Measurements from ENCODE around the gene TRMT2A. TPM values are rescaled to one million over a fixed set of nuclear protein-coding genes. Genes with fewer than 3 reads are reported as not detected.
"Not testable (repeated sequence)": the region's sequence is repeated elsewhere in the genome, so short reads cannot be mapped to it uniquely, and the experiment has no call there.

The TRMT2A gene
- polyA plus RNA-seq, result 10 to 100 TPM; 30.5 to 49.3 (median 37.2) TPM
- long read RNA-seq, donor 1, transcript TRMT2A-201 (12 exons, 2,964 nt), result major isoform, 8 of 29 reads
- long read RNA-seq, donor 1, partial matches to known transcripts, result 12 of 29 reads
- long read RNA-seq, donor 1, other reads (novel, unspliced or antisense), result 0 of 29 reads
- long read RNA-seq, donor 2, partial matches to known transcripts, result 44 of 97 reads
- long read RNA-seq, donor 2, other reads (novel, unspliced or antisense), result 52 of 97 reads
- long read RNA-seq, donor 3, partial matches to known transcripts, result 0 of 2 reads
- long read RNA-seq, donor 3, other reads (novel, unspliced or antisense), result 0 of 2 reads
- long read RNA-seq, donor 4, result 0 reads
- long read RNA-seq, donor 5, partial matches to known transcripts, result 77 of 95 reads
- long read RNA-seq, donor 5, other reads (novel, unspliced or antisense), result 14 of 95 reads
- long read RNA-seq, donor 6, partial matches to known transcripts, result 0 of 3 reads
- long read RNA-seq, donor 6, other reads (novel, unspliced or antisense), result 0 of 3 reads
- long read RNA-seq, donor 7, partial matches to known transcripts, result 363 of 447 reads
- long read RNA-seq, donor 7, other reads (novel, unspliced or antisense), result 81 of 447 reads
- long read RNA-seq, donor 8, result 0 reads
- long read RNA-seq, donor 9, partial matches to known transcripts, result 41 of 59 reads
- long read RNA-seq, donor 9, other reads (novel, unspliced or antisense), result 17 of 59 reads
- long read RNA-seq, donor 10, partial matches to known transcripts, result 154 of 217 reads
- long read RNA-seq, donor 10, other reads (novel, unspliced or antisense), result 60 of 217 reads

- Histone ChIP-seq H3K27ac (ENCODE audit: low read depth in 1 of 3, low read length in 2 of 3) (peak within 1 kb of the TSS; percentile 59 to 89 (median 69)), H3K4me1 (ENCODE audit: control insufficient read depth in 3 of 3, insufficient read depth in 2 of 3, low read depth in 1 of 3, low read length in 2 of 3) (peaks cover 3 to 14% (median 6%) of the 10 kb centered on the region in 3 donors), H3K36me3 (ENCODE audit: control insufficient read depth in 3 of 3, insufficient read depth in 2 of 3, low read depth in 1 of 3, low read length in 3 of 3) (peaks cover under 1 to 73% (median 2%) of the 10 kb centered on the region in 3 donors), H3K27me3 (ENCODE audit: control insufficient read depth in 3 of 3, insufficient read depth in 3 of 3, low read length in 3 of 3) (no peaks in the 10 kb centered on the region), H3K9me3 (ENCODE audit: control insufficient read depth in 2 of 2, insufficient read depth in 1 of 2, low read depth in 1 of 2, low read length in 1 of 2) (no peaks in the 10 kb centered on the region), H3K4me3 (ENCODE audit: low read depth in 1 of 3, low read length in 3 of 3) (peak within 1 kb of the TSS; percentile 81 to 94 (median 90))
- peak; percentile 97 to 100 for DNase-seq
- 0 to 1% (median 0%) methylated on average over 60 to 88 of the region's 88 CpGs for WGBS, 3 donors
- no peak for FAIRE-seq
These were observed at the start of gene TRMT2A for GRCh38 chr22:20116951-20117632. Gene TRMT2A (minus strand): TSS chr22:20117226. CDS start chr22:20116906, 320 bp downstream.

GRCh38 chr22:20166703-20167102 lies 49.7 kb upstream of the TRMT2A start:
- H3K27ac ChIP-seq (ENCODE audit: low read depth in 1 of 3, low read length in 2 of 3), result no peak overlapping the region
- no peak overlapping the region for H3K4me3 ChIP-seq (ENCODE audit: low read depth in 1 of 3, low read length in 3 of 3)
- no peaks in the 10 kb centered on the region for H3K27me3 ChIP-seq (ENCODE audit: control insufficient read depth in 3 of 3, insufficient read depth in 3 of 3, low read length in 3 of 3)
- H3K36me3 ChIP-seq (ENCODE audit: control insufficient read depth in 3 of 3, insufficient read depth in 2 of 3, low read depth in 1 of 3, low read length in 3 of 3), result no peaks in the 10 kb centered on the region
- FAIRE-seq (no peak), DNase-seq (no peak)
- WGBS, 3 donors, result 84 to 92% (median 85%) methylated on average over 9 of the region's 9 CpGs
- H3K9me3 ChIP-seq (ENCODE audit: control insufficient read depth in 2 of 2, insufficient read depth in 1 of 2, low read depth in 1 of 2, low read length in 1 of 2), result no peaks in the 10 kb centered on the region
- no peaks in the 10 kb centered on the region for H3K4me1 ChIP-seq (ENCODE audit: control insufficient read depth in 3 of 3, insufficient read depth in 2 of 3, low read depth in 1 of 3, low read length in 2 of 3)

GRCh38 chr22:20165913-20166312 lies 48.9 kb upstream of the TRMT2A start:
- WGBS, 3 donors, result 77 to 90% (median 86%) methylated on average over 6 to 7 of the region's 7 CpGs
- FAIRE-seq, result no peak
- no peaks in the 10 kb centered on the region for H3K4me1 ChIP-seq (ENCODE audit: control insufficient read depth in 3 of 3, insufficient read depth in 2 of 3, low read depth in 1 of 3, low read length in 2 of 3)

GRCh38 chr22:20165421-20165820 lies 48.4 kb upstream of the TRMT2A start:
- 91 to 93% (median 93%) methylated on average over 12 of the region's 12 CpGs for WGBS, 3 donors
- Histone ChIP-seq H3K27me3 (ENCODE audit: control insufficient read depth in 3 of 3, insufficient read depth in 3 of 3, low read length in 3 of 3) (no peaks in the 10 kb centered on the region), H3K4me3 (ENCODE audit: low read depth in 1 of 3, low read length in 3 of 3) (no peak overlapping the region), H3K9me3 (ENCODE audit: control insufficient read depth in 2 of 2, insufficient read depth in 1 of 2, low read depth in 1 of 2, low read length in 1 of 2) (no peaks in the 10 kb centered on the region), H3K4me1 (ENCODE audit: control insufficient read depth in 3 of 3, insufficient read depth in 2 of 3, low read depth in 1 of 3, low read length in 2 of 3) (no peaks in the 10 kb centered on the region), H3K36me3 (ENCODE audit: control insufficient read depth in 3 of 3, insufficient read depth in 2 of 3, low read depth in 1 of 3, low read length in 3 of 3) (no peaks in the 10 kb centered on the region), H3K27ac (ENCODE audit: low read depth in 1 of 3, low read length in 2 of 3) (no peak overlapping the region)
- no peak for FAIRE-seq
- DNase-seq, result no peak

More at GRCh38 chr22:20165913-20166312, 48.9 kb upstream of the TRMT2A start:
- Histone ChIP-seq H3K27me3 (ENCODE audit: control insufficient read depth in 3 of 3, insufficient read depth in 3 of 3, low read length in 3 of 3) (no peaks in the 10 kb centered on the region), H3K9me3 (ENCODE audit: control insufficient read depth in 2 of 2, insufficient read depth in 1 of 2, low read depth in 1 of 2, low read length in 1 of 2) (no peaks in the 10 kb centered on the region), H3K27ac (ENCODE audit: low read depth in 1 of 3, low read length in 2 of 3) (no peak overlapping the region), H3K36me3 (ENCODE audit: control insufficient read depth in 3 of 3, insufficient read depth in 2 of 3, low read depth in 1 of 3, low read length in 3 of 3) (no peaks in the 10 kb centered on the region), H3K4me3 (ENCODE audit: low read depth in 1 of 3, low read length in 3 of 3) (no peak overlapping the region)
- no peak for DNase-seq

GRCh38 chr22:20164863-20165262 lies 47.8 kb upstream of the TRMT2A start:
- WGBS, 3 donors, result 71 to 76% (median 72%) methylated on average over 11 of the region's 11 CpGs
- DNase-seq (no peak), FAIRE-seq (no peak)
- Histone ChIP-seq H3K4me1 (ENCODE audit: control insufficient read depth in 3 of 3, insufficient read depth in 2 of 3, low read depth in 1 of 3, low read length in 2 of 3) (no peaks in the 10 kb centered on the region), H3K4me3 (ENCODE audit: low read depth in 1 of 3, low read length in 3 of 3) (no peak overlapping the region), H3K27ac (ENCODE audit: low read depth in 1 of 3, low read length in 2 of 3) (no peak overlapping the region), H3K27me3 (ENCODE audit: control insufficient read depth in 3 of 3, insufficient read depth in 3 of 3, low read length in 3 of 3) (no peaks in the 10 kb centered on the region), H3K9me3 (ENCODE audit: control insufficient read depth in 2 of 2, insufficient read depth in 1 of 2, low read depth in 1 of 2, low read length in 1 of 2) (no peaks in the 10 kb centered on the region), H3K36me3 (ENCODE audit: control insufficient read depth in 3 of 3, insufficient read depth in 2 of 3, low read depth in 1 of 3, low read length in 3 of 3) (no peaks in the 10 kb centered on the region)

GRCh38 chr22:20160041-20160440 lies 43.0 kb upstream of the TRMT2A start:
- no peak overlapping the region for H3K27ac ChIP-seq (ENCODE audit: low read depth in 1 of 3, low read length in 2 of 3)
- DNase-seq (no peak), FAIRE-seq (no peak)
- H3K4me3 ChIP-seq (ENCODE audit: low read depth in 1 of 3, low read length in 3 of 3), result no peak overlapping the region
- H3K27me3 ChIP-seq (ENCODE audit: control insufficient read depth in 3 of 3, insufficient read depth in 3 of 3, low read length in 3 of 3), result peaks cover 0 to 4% (median 0%) of the 10 kb centered on the region in 3 donors
- peaks cover 0 to 5% (median 0%) of the 10 kb centered on the region in 3 donors for H3K4me1 ChIP-seq (ENCODE audit: control insufficient read depth in 3 of 3, insufficient read depth in 2 of 3, low read depth in 1 of 3, low read length in 2 of 3)
- no peaks in the 10 kb centered on the region for H3K36me3 ChIP-seq (ENCODE audit: control insufficient read depth in 3 of 3, insufficient read depth in 2 of 3, low read depth in 1 of 3, low read length in 3 of 3)
- H3K9me3 ChIP-seq (ENCODE audit: control insufficient read depth in 2 of 2, insufficient read depth in 1 of 2, low read depth in 1 of 2, low read length in 1 of 2), result no peaks in the 10 kb centered on the region
- 64 to 78% (median 71%) methylated on average over 9 to 10 of the region's 10 CpGs for WGBS, 3 donors

GRCh38 chr22:20159531-20159930 lies 42.5 kb upstream of the TRMT2A start:
- not testable (repeated sequence) for H3K4me1 ChIP-seq (ENCODE audit: control insufficient read depth in 3 of 3, insufficient read depth in 2 of 3, low read depth in 1 of 3, low read length in 2 of 3); H3K27ac ChIP-seq (ENCODE audit: low read depth in 1 of 3, low read length in 2 of 3); H3K4me3 ChIP-seq (ENCODE audit: low read depth in 1 of 3, low read length in 3 of 3); H3K9me3 ChIP-seq (ENCODE audit: control insufficient read depth in 2 of 2, insufficient read depth in 1 of 2, low read depth in 1 of 2, low read length in 1 of 2); DNase-seq; H3K36me3 ChIP-seq (ENCODE audit: control insufficient read depth in 3 of 3, insufficient read depth in 2 of 3, low read depth in 1 of 3, low read length in 3 of 3); FAIRE-seq; H3K27me3 ChIP-seq (ENCODE audit: control insufficient read depth in 3 of 3, insufficient read depth in 3 of 3, low read length in 3 of 3)
- WGBS, 3 donors, result 61 to 79% (median 67%) methylated on average over 7 to 13 of the region's 14 CpGs

GRCh38 chr22:20159076-20159475 lies 42.0 kb upstream of the TRMT2A start:
- Histone ChIP-seq H3K9me3 (ENCODE audit: control insufficient read depth in 2 of 2, insufficient read depth in 1 of 2, low read depth in 1 of 2, low read length in 1 of 2) (no peaks in the 10 kb centered on the region), H3K27me3 (ENCODE audit: control insufficient read depth in 3 of 3, insufficient read depth in 3 of 3, low read length in 3 of 3) (peaks cover 0 to 4% (median 0%) of the 10 kb centered on the region in 3 donors), H3K36me3 (ENCODE audit: control insufficient read depth in 3 of 3, insufficient read depth in 2 of 3, low read depth in 1 of 3, low read length in 3 of 3) (no peaks in the 10 kb centered on the region), H3K27ac (ENCODE audit: low read depth in 1 of 3, low read length in 2 of 3) (no peak overlapping the region), H3K4me1 (ENCODE audit: control insufficient read depth in 3 of 3, insufficient read depth in 2 of 3, low read depth in 1 of 3, low read length in 2 of 3) (peaks cover 0 to 5% (median 0%) of the 10 kb centered on the region in 3 donors), H3K4me3 (ENCODE audit: low read depth in 1 of 3, low read length in 3 of 3) (no peak overlapping the region)
- no peak for FAIRE-seq
- WGBS, 3 donors, result 42 to 48% (median 47%) methylated on average over 9 of the region's 9 CpGs
- DNase-seq, result no peak

Data from small intestine (tissue), 16 donors.